Common myeloid progenitor, CD34-positive (primary cell): ENCODE measurements around the gene TMEM209.
A peak's percentile ranks its signal among the peaks of the same experiment; 100 is the strongest.

Experiments
- CTCF ChIA-PET: fragments of 350-600 bp; sonication (Branson Sonifier 250); formaldehyde crosslinking; loops from one replicate; lab custom pipeline; 2021; ENCODE audit warnings: antibody characterized with exemption; lab: Charles Lee
- POLR2A ChIA-PET: fragments of 350-600 bp; sonication (Branson Sonifier 250); formaldehyde crosslinking; loops from one replicate; lab custom pipeline; 2021; ENCODE audit warnings: antibody characterized with exemption; lab: Charles Lee
- DNase-seq, 3 donors: peaks; one replicate each; pipeline versions ENCODE4 v3.0.0 to v3.0.0-alpha.2; 2013
- H3K27ac ChIP-seq, 2 experiments: 1 replicate in 1 of 2; 2 replicates in 1 of 2; pipeline ENCODE4 v1.7.0; 2013; ENCODE audit warnings: inconsistent platforms in 2 of 2, low read length in 2 of 2, mild to moderate bottlenecking in 2 of 2, low read depth in 1 of 2, moderate library complexity in 1 of 2; ENCODE audit not compliant: severe bottlenecking in 2 of 2, insufficient read depth in 1 of 2, poor library complexity in 1 of 2
- H3K27me3 ChIP-seq, 5 experiments: replicated peaks in 2 of 5; 1 replicate in 3 of 5; 2 replicates in 2 of 5; pipeline versions ENCODE4 v1.6.1 to v1.7.0; 2013; ENCODE audit warnings: low read length in 4 of 5, mild to moderate bottlenecking in 2 of 5, moderate library complexity in 2 of 5, inconsistent platforms in 1 of 5; ENCODE audit not compliant: insufficient read depth in 5 of 5, control insufficient read depth in 4 of 5
- H3K36me3 ChIP-seq, 4 experiments: 1 replicate in 2 of 4; 2 replicates in 2 of 4; pipeline versions ENCODE4 v1.6.1 to v1.7.0; 2013; ENCODE audit warnings: low read length in 3 of 4, control low read depth in 1 of 4, mild to moderate bottlenecking in 1 of 4; ENCODE audit not compliant: control insufficient read depth in 4 of 4, insufficient read depth in 4 of 4
- H3K4me1 ChIP-seq, 4 experiments: 1 replicate in 3 of 4; 2 replicates in 1 of 4; pipeline versions ENCODE4 v1.6.1 to v1.7.1; 2013; ENCODE audit warnings: low read length in 3 of 4, mild to moderate bottlenecking in 3 of 4, control low read depth in 1 of 4, inconsistent platforms in 1 of 4, moderate library complexity in 1 of 4; ENCODE audit not compliant: control insufficient read depth in 4 of 4, insufficient read depth in 4 of 4; ENCODE audit errors: control extremely low read depth in 1 of 4
- H3K4me3 ChIP-seq, 7 experiments: 1 replicate in 4 of 7; 2 replicates in 3 of 7; pipeline versions ENCODE4 v1.5.1 to v1.7.0; 2013; ENCODE audit warnings: mild to moderate bottlenecking in 7 of 7, low read length in 6 of 7, moderate library complexity in 6 of 7, inconsistent platforms in 2 of 7, low read depth in 2 of 7, control low read depth in 1 of 7; ENCODE audit not compliant: insufficient read depth in 4 of 7, control insufficient read depth in 1 of 7; ENCODE audit errors: extremely low read depth in 1 of 7
- H3K9me3 ChIP-seq, 5 experiments: 1 replicate in 4 of 5; 2 replicates in 1 of 5; pipeline versions ENCODE4 v1.6.1 to v1.7.1; 2013; ENCODE audit warnings: low read length in 4 of 5, mild to moderate bottlenecking in 2 of 5, inconsistent platforms in 1 of 5, low read depth in 1 of 5, moderate library complexity in 1 of 5; ENCODE audit not compliant: control insufficient read depth in 4 of 5, insufficient read depth in 2 of 5; ENCODE audit errors: control extremely low read depth in 1 of 5
- WGBS: methylation state at CpG from one replicate; pipeline ENCODE4 v1.1.5; 2013; ENCODE audit not compliant: insufficient coverage; 5-methylcytosine and 5-hydroxymethylcytosine counted together

The TMEM209 gene

DNA sequence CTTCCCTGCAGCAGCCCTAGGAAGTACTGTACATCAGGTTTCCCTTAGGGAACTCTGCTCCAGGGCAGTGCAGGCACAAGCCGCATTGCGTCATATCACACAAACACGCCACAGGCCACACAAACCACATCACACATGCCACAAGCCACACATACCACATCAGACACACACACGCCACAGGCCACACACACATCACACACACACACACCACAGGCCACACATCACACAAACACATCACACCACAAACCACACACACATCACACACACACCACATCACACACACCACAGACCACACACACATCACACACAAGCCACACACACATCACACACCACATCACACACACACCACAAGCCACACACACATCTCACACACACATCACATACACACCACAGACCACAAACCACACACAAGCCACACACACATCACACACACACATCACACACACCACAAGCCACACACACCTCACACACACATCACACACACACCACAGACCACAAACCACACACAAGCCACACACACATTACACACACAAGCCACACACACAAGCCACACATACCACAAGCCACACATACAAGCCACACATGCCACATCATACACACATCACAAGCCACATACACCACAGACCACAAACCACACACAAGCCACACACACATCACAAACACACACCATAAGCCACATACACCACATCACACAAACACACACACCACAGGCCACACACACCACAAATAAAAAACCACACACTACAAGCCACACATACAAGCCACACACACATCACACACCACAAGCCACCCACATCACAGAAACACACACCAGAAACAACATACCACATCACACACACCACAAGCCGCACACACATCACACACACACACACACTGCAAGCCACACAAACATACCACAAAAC lies 53.4 kb downstream of the TMEM209 start:
- H3K4me3 ChIP-seq: no peak overlapping the region
- H3K9me3 ChIP-seq: peaks cover 0 to 6% (median 0%) of the 10 kb centered on the region in 5 experiments
- H3K4me1 ChIP-seq: peaks cover 0 to 7% (median 5%) of the 10 kb centered on the region in 4 experiments
- CTCF ChIA-PET: no interaction called here
- 59% methylated on average over 3 of the region's 5 CpGs for WGBS
- no peaks in the 10 kb centered on the region for H3K27me3 ChIP-seq
- no peak overlapping the region for H3K27ac ChIP-seq
- peak; percentile 32 to 63 (median 49) for DNase-seq
- H3K36me3 ChIP-seq: no peaks in the 10 kb centered on the region
- POLR2A ChIA-PET: no interaction called here

DNA sequence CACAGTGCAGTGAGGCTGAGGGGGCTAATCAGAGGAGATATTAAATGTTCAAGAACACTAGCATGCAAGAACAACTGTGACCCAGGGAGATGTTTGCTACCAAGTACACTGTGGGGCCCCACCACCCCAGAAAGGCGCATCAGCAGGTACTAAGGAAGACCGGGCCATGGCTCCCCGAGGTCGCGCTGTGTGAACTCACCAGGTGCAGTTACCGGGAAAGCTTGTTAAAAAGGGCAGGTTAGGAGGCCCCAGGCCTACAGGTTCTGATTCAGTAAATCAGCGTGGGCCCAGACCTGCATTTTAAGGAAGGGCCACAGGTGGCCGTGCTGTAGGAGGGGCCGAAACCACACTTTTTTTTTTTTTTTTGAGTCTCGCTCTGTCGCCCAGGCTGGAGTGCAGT lies 54.6 kb downstream of the TMEM209 start:
- H3K4me1 ChIP-seq: peaks cover 0 to 7% (median 5%) of the 10 kb centered on the region in 4 experiments
- no peaks in the 10 kb centered on the region for H3K27me3 ChIP-seq
- peak in 1 of 3 donors; percentile 13 for DNase-seq
- no peaks in the 10 kb centered on the region for H3K9me3 ChIP-seq
- CTCF ChIA-PET: interaction anchor here (1.0 kb wide), 1 partner anchor 12 kb away, joined by 3 read pairs; no protein-coding TSS in a partner anchor
- H3K36me3 ChIP-seq: no peaks in the 10 kb centered on the region
- 96% methylated on average over 10 of the region's 11 CpGs for WGBS
- POLR2A ChIA-PET: no interaction called here
- no peak overlapping the region for H3K27ac ChIP-seq
- H3K4me3 ChIP-seq: no peak overlapping the region

- CTCF ChIA-PET: no interaction called here
- no peaks in the 10 kb centered on the region for H3K9me3 ChIP-seq
- H3K27me3 ChIP-seq: no peaks in the 10 kb centered on the region
- no peaks in the 10 kb centered on the region for H3K36me3 ChIP-seq
- peak in 2 of 3 donors; percentile 15 to 18 for DNase-seq
- WGBS: 54% methylated on average over 11 of the region's 20 CpGs
- peaks cover 0 to 7% (median 5%) of the 10 kb centered on the region in 4 experiments for H3K4me1 ChIP-seq
- H3K27ac ChIP-seq: no peak overlapping the region
- POLR2A ChIA-PET: no interaction called here
- peak overlapping the region in 1 of 7 experiments; percentile 6 for H3K4me3 ChIP-seq
Observed at GRCh38 chr7:130149281-130150139, 55.7 kb downstream of the TMEM209 start.

DNA sequence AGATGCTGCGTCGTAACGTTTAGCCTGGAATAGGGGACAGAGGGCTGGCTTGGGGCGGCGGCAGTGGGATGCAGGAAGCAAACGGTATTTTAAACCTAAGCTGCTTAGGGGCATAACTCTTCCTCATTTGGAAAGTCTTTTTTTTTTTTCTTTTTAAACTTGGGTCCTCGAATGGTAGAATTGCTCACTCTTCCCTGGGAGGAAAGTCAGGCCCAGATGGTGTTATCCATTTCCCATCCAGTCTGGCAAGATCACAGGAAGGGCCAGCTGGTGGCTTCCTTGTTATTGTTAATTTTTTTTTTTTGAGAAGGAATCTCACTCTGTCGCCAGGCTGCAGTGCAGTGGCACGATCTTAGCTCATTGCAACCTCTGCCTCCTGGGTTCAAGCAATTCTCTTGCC lies 56.6 kb downstream of the TMEM209 start:
- no peak overlapping the region for H3K4me3 ChIP-seq
- peaks cover 0 to 10% (median 8%) of the 10 kb centered on the region in 4 experiments for H3K4me1 ChIP-seq
- no peaks in the 10 kb centered on the region for H3K36me3 ChIP-seq
- no peaks in the 10 kb centered on the region for H3K27me3 ChIP-seq
- POLR2A ChIA-PET: no interaction called here
- H3K27ac ChIP-seq: no peak overlapping the region
- DNase-seq: no peak
- 86% methylated on average over 8 of the region's 9 CpGs for WGBS
- CTCF ChIA-PET: no interaction called here
- no peaks in the 10 kb centered on the region for H3K9me3 ChIP-seq

GRCh38 chr7:130147710-130148325 lies 57.4 kb downstream of the TMEM209 start:
- no peak overlapping the region for H3K4me3 ChIP-seq
- no peaks in the 10 kb centered on the region for H3K9me3 ChIP-seq
- CTCF ChIA-PET: interaction anchor here (0.9 kb wide), 1 partner anchor 9 kb away, joined by 3 read pairs; no protein-coding TSS in a partner anchor
- H3K36me3 ChIP-seq: no peaks in the 10 kb centered on the region
- peaks cover 0 to 10% (median 8%) of the 10 kb centered on the region in 4 experiments for H3K4me1 ChIP-seq
- DNase-seq: no peak
- H3K27ac ChIP-seq: no peak overlapping the region
- POLR2A ChIA-PET: no interaction called here
- no peaks in the 10 kb centered on the region for H3K27me3 ChIP-seq
- 100% methylated on average over 7 of the region's 14 CpGs for WGBS

DNA sequence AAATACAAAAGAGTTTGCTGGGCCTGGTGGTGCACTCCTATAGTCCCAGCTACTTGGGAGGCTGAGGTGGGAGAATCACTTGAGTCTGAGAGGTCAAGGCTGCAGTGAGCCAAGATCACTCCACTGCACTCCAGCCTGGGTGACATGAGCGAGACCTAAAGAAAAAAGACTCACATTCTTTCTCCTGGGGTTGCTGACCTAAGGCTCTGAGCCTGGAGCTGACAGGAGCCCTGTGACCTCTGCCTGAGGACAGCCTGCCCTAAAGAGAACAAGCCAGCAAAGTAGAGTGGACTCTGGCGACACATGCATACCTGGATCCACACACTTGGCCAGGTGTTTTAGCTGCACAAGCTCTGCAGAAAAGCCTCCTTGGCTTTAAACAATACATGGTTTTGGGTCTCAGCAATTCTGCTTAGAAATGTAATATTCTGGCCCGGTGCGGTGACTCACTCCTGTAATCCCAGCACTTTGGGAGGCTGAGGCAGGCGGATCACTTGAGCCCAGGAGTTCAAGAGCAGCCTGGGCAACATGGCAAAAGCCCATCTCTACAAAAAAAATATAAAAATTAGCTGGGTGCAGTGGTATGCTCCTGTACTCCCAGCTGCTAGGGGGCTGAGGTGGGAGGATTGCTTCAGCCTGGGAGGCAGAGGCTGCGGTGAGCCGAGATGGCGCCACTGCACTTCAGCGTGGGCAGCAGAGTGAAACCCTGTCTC lies 58.4 kb downstream of the TMEM209 start:
- H3K9me3 ChIP-seq: no peaks in the 10 kb centered on the region
- H3K4me1 ChIP-seq: peaks cover 0 to 14% (median 7%) of the 10 kb centered on the region in 4 experiments
- H3K27ac ChIP-seq: no peak overlapping the region
- POLR2A ChIA-PET: no interaction called here
- H3K36me3 ChIP-seq: no peaks in the 10 kb centered on the region
- H3K4me3 ChIP-seq: no peak overlapping the region
- no peaks in the 10 kb centered on the region for H3K27me3 ChIP-seq
- no peak for DNase-seq
- CTCF ChIA-PET: interaction anchor here (0.9 kb wide), 1 partner anchor 10 kb away, joined by 3 read pairs; no protein-coding TSS in a partner anchor
- WGBS: 93% methylated on average over 5 of the region's 9 CpGs
